Ovary (tissue), 3 donors: ENCODE data around the gene SMARCD1.

Source experiments
- EP300 ChIP-seq: sonication (generic); formaldehyde crosslinking; IDR thresholded peaks from one replicate; pipeline ENCODE4 v1.6.1; 2017; ENCODE audit warnings: antibody characterized with exemption
- POLR2A ChIP-seq: fragments of 450-650 bp; IDR thresholded peaks from one replicate; pipeline ENCODE4 v1.6.1; 2017; ENCODE audit warnings: antibody characterized with exemption, mild to moderate bottlenecking, moderate library complexity
- TF ChIP-seq, protein P1 (sequence below), 3 donors: fragments of 450-650 bp in 2 of 3; fragments of 200-600 bp in 1 of 3; IDR thresholded peaks; one replicate each; pipeline versions ENCODE4 v1.5.1 to v1.8.0; 2016 to 2022; ENCODE audit warnings: antibody characterized with exemption in 3 of 3, mild to moderate bottlenecking in 1 of 3
- donor health status: DM: no; HTN: no; CAD: no.

DNA sequence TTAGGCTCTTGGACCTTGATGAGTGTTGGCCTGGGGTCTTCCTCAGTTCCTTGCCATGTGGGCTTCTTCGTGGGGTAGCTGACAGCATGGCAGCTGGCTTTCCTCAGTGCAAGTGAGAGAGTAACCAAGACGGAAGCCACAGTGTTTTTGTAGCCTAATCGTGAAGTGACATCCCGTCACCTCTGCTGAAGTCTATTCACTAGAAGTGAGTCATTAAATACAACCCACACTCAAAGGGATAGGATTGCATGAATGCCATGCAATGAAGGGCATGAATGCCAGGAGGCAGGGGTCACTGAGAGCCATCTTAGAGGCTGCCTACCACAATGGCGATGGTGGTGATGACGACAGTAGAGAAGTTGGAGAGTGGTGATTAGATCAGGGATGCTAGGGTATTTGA, 41.3 kb upstream of the SMARCD1 start:
- TF ChIP-seq, protein P1, sequence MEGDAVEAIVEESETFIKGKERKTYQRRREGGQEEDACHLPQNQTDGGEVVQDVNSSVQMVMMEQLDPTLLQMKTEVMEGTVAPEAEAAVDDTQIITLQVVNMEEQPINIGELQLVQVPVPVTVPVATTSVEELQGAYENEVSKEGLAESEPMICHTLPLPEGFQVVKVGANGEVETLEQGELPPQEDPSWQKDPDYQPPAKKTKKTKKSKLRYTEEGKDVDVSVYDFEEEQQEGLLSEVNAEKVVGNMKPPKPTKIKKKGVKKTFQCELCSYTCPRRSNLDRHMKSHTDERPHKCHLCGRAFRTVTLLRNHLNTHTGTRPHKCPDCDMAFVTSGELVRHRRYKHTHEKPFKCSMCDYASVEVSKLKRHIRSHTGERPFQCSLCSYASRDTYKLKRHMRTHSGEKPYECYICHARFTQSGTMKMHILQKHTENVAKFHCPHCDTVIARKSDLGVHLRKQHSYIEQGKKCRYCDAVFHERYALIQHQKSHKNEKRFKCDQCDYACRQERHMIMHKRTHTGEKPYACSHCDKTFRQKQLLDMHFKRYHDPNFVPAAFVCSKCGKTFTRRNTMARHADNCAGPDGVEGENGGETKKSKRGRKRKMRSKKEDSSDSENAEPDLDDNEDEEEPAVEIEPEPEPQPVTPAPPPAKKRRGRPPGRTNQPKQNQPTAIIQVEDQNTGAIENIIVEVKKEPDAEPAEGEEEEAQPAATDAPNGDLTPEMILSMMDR (IDR thresholded peaks at IDR 0.05): no peak
- TF ChIP-seq EP300 (no peak), POLR2A (no peak)
